Activated naive CD4-positive, alpha-beta T cell treated with anti-CD3 and anti-CD28 coated beads, Interleukin-2, amount 10 ng/mL, durations not matched to agents 7 days and 5 days (primary cell): ENCODE measurements around the gene OPRD1.

Source experiments
- CTCF ChIA-PET: fragments of 350-600 bp; sonication (Branson Sonifier 250); formaldehyde crosslinking; loops from one replicate; lab custom pipeline; 2021; ENCODE audit warnings: antibody characterized with exemption; lab: Charles Lee
- DNase-seq: peaks from one replicate; pipeline ENCODE4 v3.0.0-alpha.2; 2020
- H3K27ac Mint-ChIP-seq: one replicate; pipeline ENCODE4 v1.8.0; 2021; ENCODE audit warnings: mild to moderate bottlenecking, moderate library complexity, mixed read lengths
- H3K27me3 Mint-ChIP-seq: one replicate; pipeline ENCODE4 v1.8.0; 2021; ENCODE audit warnings: mild to moderate bottlenecking, mixed read lengths
- H3K36me3 Mint-ChIP-seq: one replicate; pipeline ENCODE4 v1.8.0; 2021; ENCODE audit warnings: mixed read lengths
- H3K4me1 Mint-ChIP-seq: one replicate; pipeline ENCODE4 v1.8.0; 2021; ENCODE audit warnings: mixed read lengths
- H3K4me3 Mint-ChIP-seq: one replicate; pipeline ENCODE4 v1.8.0; 2021; ENCODE audit warnings: mild to moderate bottlenecking, moderate library complexity, mixed read lengths
- H3K9me3 Mint-ChIP-seq: one replicate; pipeline ENCODE4 v1.8.0; 2021; ENCODE audit warnings: mixed read lengths

Gene OPRD1

DNA sequence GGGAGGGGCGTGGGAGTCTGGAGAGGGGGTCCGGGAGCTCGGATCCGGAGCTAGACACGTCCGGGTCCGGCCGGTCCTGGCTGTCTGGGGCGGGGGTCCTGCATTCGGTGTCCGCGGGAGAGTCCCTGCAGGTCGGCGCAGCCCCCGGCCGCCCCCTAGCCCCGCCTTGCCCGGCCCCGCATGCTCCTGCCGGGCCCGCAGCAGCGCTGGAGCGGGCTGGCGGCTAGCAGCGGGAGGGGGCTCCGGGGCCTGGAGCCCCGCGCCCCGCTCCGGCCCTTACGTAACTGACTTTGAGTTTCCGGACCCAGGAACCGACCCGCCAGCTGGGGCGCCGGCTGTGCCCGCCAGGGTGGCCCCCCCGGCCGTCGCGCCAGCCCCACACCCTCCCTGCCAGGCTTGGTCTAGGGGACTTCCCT, 75.5 kb downstream of the OPRD1 start:
- no peaks in the 10 kb centered on the region for H3K9me3 Mint-ChIP-seq
- peak; percentile 63 for DNase-seq
- H3K4me1 Mint-ChIP-seq = peaks cover 64% of the 10 kb centered on the region
- H3K27ac Mint-ChIP-seq = peak overlapping the region; percentile 92
- H3K36me3 Mint-ChIP-seq = peaks cover 6% of the 10 kb centered on the region
- H3K4me3 Mint-ChIP-seq = peak overlapping the region; percentile 84
- H3K27me3 Mint-ChIP-seq = peaks cover 3% of the 10 kb centered on the region
- CTCF ChIA-PET = interaction anchor here (0.5 to 1.6 kb wide), 3 partner anchors 44 to 315 kb away, joined by 3 to 5 read pairs (median 4); no protein-coding TSS in a partner anchor

DNA sequence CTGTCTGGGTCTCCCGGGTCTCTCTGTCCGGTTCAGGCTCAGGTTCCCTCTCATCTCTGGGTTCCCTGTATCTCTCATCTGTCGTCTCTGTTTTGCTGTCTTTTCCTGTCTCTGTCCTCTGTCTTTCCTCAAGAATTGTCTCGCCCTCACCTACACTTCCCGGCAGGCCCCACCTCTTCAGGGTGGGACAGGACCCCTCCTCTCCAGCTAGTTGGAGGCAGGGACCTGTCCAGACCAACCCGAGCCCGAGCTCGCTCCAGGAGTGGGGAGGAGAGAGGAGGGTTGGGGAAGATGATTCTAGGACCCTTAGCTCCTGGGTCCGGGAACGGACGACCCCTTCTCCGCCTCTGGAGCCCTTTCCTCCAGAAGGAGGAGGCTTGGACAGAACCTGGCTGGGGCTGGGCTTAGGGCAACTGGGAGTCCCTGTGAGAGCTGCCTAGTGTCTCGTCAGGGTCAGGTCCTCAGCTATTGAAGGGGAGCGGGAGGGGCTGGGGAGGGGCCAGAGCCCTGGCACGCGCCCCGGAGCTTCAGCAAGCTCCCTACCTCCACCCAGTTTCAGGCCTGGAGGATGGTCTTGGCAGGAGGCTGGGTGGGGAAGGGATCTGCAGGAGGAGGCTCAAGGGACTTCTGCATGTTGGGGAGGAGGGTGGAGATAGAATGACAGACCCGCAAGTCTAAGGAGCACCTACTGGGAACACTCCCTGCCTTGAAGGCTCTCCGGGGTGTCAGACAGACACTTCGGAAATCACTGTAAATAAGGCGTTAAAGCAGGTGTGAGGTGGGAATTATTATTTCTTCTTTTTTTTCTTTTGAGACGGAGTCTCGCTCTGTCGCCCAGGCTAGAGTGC, 76.1 kb downstream of the OPRD1 start:
- DNase-seq = no peak
- Mint-ChIP-seq H3K27me3 (peaks cover 3% of the 10 kb centered on the region), H3K9me3 (no peaks in the 10 kb centered on the region), H3K27ac (peak overlapping the region; percentile 69), H3K4me1 (peaks cover 61% of the 10 kb centered on the region), H3K4me3 (peak overlapping the region; percentile 84), H3K36me3 (peaks cover 6% of the 10 kb centered on the region)
- CTCF ChIA-PET = interaction anchor here (0.5 to 1.6 kb wide), 3 partner anchors 43 to 315 kb away, joined by 3 to 5 read pairs (median 4); no protein-coding TSS in a partner anchor

DNA sequence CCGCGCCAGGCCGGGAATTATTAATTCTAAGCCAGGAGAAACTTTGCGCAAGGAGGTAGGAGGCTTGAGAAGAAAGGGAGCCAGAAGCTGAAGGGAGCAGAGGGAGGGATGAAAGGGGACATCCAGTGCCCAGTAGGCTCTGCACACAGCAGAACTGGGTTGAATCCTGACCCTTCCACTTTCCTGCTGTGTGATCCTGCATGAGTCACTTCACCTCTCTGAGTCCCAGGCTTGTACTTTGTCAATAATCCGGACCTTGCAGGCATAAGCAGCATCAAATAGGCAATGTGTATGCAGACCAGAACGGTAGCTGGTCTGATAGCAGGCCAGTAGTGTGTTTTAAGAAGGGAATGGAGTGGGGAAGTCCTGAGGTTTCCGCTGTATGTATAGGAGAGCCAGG, 76.9 kb downstream of the OPRD1 start:
- Mint-ChIP-seq H3K27ac (no peak overlapping the region), H3K36me3 (peaks cover 9% of the 10 kb centered on the region), H3K27me3 (peaks cover 3% of the 10 kb centered on the region), H3K4me3 (peak overlapping the region; percentile 27), H3K4me1 (peaks cover 57% of the 10 kb centered on the region), H3K9me3 (no peaks in the 10 kb centered on the region)
- CTCF ChIA-PET = interaction anchor here (1.0 to 1.6 kb wide), 3 partner anchors 25 to 145 kb away, joined by 3 to 4 read pairs (median 4); partner anchors contain the start of gene EPB41
- no peak for DNase-seq

DNA sequence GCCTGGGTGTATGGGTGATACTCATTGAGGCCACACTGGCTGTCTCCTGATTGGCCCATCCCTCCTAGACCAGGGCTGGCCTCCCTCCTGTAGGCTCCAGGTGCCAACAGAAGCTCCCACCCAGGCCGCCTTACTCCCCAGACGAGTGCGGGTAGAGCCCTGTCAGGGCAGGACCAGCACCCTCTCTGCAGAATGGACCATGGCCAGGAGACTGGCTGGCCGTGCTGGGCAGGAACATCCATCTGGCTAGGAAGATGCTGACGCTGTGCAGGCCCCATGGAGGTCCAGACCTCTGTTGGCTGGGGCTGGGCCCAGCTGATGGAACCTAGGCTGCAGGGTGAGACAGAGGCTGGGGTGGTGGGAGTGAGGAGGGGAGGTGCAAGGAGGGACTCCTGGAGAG, 77.4 kb downstream of the OPRD1 start:
- Mint-ChIP-seq H3K27me3 (peaks cover 3% of the 10 kb centered on the region), H3K27ac (no peak overlapping the region), H3K36me3 (peaks cover 11% of the 10 kb centered on the region), H3K4me1 (peaks cover 55% of the 10 kb centered on the region), H3K9me3 (no peaks in the 10 kb centered on the region), H3K4me3 (peak overlapping the region; percentile 27)
- CTCF ChIA-PET = interaction anchor here (1.0 kb wide), 2 partner anchors 25 to 144 kb away, joined by 3 to 4 read pairs; partner anchors contain the start of gene EPB41
- DNase-seq = no peak

DNA sequence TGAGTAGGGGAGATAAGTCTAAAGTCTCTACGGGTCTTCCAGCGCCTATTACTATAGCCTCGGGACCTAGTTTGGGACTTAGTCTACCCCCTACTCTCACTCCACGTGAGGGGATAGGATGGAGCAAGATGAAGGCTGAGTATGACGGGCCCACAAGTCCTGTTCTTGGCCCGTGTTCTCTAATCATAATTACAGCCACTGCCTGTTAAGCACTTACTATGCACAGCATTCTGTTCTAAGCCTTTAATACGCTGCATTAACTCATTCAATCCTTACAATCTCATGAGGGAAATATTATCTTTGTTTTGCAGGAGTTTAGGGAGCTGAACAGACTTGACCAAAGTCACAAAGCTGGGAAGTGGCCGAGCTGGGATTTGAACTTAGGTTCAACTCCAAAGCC, 78.5 kb downstream of the OPRD1 start:
- Mint-ChIP-seq H3K4me1 (peaks cover 44% of the 10 kb centered on the region), H3K27ac (no peak overlapping the region), H3K9me3 (no peaks in the 10 kb centered on the region), H3K4me3 (no peak overlapping the region), H3K27me3 (no peaks in the 10 kb centered on the region), H3K36me3 (peaks cover 12% of the 10 kb centered on the region)
- CTCF ChIA-PET = interaction anchor here (2.1 kb wide), 1 partner anchor 144 kb away, joined by 10 read pairs; no protein-coding TSS in a partner anchor
- no peak for DNase-seq

DNA sequence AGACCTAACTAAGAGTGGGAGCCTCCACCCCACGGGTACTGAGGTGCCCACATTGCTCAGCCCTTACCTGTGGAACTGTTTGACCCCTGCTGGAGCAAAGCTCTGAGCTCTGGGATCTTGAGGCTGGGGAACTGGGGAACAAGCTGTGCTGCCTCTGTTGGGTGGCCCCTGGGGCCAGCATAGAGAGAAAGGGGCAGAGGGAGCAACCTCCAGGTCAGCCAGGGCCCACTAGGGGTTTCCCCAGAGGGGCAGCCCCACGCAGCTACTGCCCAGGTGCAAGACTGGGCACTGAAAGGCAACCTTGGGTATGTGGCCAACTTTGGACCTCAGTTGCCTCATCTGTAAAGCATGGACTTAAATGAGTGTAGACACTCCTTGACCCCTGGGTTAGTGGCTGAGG, 78.9 kb downstream of the OPRD1 start:
- no peak overlapping the region for H3K4me3 Mint-ChIP-seq
- H3K9me3 Mint-ChIP-seq = no peaks in the 10 kb centered on the region
- no peaks in the 10 kb centered on the region for H3K27me3 Mint-ChIP-seq

DNA sequence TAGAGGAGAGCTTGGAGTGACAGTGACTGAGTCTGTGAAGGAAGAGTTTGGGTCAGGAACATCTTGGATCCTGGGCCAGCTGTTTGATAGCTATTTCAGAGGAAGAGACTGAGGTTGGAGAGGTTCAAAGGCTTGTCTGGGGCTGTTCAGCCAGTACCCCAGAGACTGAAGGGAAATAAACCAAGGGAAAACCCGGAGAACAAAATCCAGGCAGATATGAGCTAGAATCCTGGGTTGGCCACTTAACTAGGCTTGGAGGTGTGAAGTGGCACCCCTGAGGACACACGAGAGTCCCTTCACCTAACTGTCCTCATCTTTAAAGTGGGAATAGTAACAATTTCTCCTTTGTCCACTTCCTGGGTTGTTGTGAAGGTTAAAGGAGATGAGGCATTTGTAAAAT, 79.3 kb downstream of the OPRD1 start:
- H3K9me3 Mint-ChIP-seq = no peaks in the 10 kb centered on the region
- H3K36me3 Mint-ChIP-seq = peaks cover 12% of the 10 kb centered on the region
- H3K4me3 Mint-ChIP-seq = no peak overlapping the region
- H3K27ac Mint-ChIP-seq = no peak overlapping the region
- H3K27me3 Mint-ChIP-seq = no peaks in the 10 kb centered on the region
- CTCF ChIA-PET = interaction anchor here (2.1 kb wide), 1 partner anchor 143 kb away, joined by 10 read pairs; no protein-coding TSS in a partner anchor
- DNase-seq = no peak
- peaks cover 36% of the 10 kb centered on the region for H3K4me1 Mint-ChIP-seq

More for the DNA sequence above, 78.9 kb downstream of the OPRD1 start:
- peaks cover 40% of the 10 kb centered on the region for H3K4me1 Mint-ChIP-seq
- peaks cover 12% of the 10 kb centered on the region for H3K36me3 Mint-ChIP-seq
- no peak for DNase-seq
- H3K27ac Mint-ChIP-seq = no peak overlapping the region
- CTCF ChIA-PET = interaction anchor here (2.1 kb wide), 1 partner anchor 143 kb away, joined by 10 read pairs; no protein-coding TSS in a partner anchor

DNA sequence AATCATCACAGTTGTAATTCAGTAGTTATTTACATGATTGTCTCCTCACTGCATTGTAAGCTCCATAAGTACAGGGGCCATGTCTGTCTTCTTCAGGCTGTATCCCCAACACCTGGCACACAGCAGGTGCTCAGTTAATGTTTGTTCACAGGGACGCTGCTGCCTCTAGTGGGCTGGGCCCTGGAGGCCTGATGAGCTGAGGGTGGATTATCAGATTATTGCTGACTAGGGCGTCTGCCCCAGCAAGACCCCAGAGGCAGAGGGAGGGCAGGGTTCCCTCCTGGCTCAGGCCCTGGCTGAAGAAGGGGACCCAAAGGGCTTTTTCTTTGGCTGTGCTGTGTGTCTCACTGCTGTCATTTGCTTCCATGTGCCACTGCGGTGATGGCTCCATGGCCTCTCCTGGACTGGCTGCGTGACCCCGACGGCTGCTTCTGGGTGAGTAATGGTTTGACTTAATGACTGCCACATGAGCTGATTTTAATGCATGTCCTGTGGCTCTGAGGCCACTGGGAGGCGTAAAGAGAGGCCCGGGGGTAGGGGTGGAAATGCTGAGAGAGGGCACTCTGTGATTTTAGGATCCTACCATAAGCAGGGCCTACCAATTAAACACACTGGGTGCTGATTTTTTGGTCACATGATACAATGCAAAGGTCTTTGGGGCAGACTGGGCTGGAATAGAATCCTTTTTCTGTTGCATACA, 81.6 kb downstream of the OPRD1 start:
- CTCF ChIA-PET = interaction anchor here (0.7 to 2.1 kb wide), 8 partner anchors 9 to 309 kb away, joined by 3 to 9 read pairs (median 4); no protein-coding TSS in a partner anchor
- no peaks in the 10 kb centered on the region for H3K9me3 Mint-ChIP-seq
- peak; percentile 44 for DNase-seq
- peaks cover 35% of the 10 kb centered on the region for H3K4me1 Mint-ChIP-seq
- H3K27me3 Mint-ChIP-seq = no peaks in the 10 kb centered on the region
- peaks cover 12% of the 10 kb centered on the region for H3K36me3 Mint-ChIP-seq
- no peak overlapping the region for H3K4me3 Mint-ChIP-seq
- H3K27ac Mint-ChIP-seq = no peak overlapping the region

DNA sequence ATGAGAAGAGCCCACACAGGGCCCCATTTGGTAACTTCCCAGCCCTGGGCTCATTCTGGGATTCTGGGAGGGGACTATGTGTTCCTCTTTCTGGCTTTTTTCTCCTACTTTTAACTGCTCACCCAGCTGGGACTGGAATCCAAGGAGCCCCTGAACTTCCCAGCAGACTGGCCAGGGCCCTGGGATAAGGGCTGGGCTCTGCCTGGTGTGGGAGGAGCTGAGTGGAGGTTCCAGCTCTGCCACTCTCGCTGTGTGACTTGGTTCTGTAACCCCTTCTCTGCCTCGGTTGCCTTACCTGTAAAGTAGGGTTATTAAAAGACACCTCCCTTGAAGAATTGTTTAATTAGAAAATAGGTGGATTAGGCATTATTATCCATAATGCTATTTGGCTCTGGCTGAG, 82.8 kb downstream of the OPRD1 start:
- no peak overlapping the region for H3K27ac Mint-ChIP-seq
- no peak for DNase-seq
- H3K27me3 Mint-ChIP-seq = no peaks in the 10 kb centered on the region
- CTCF ChIA-PET = interaction anchor here (0.6 to 2.1 kb wide), 4 partner anchors 8 to 142 kb away, joined by 3 to 9 read pairs (median 6); no protein-coding TSS in a partner anchor
- no peak overlapping the region for H3K4me3 Mint-ChIP-seq
- no peaks in the 10 kb centered on the region for H3K9me3 Mint-ChIP-seq
- H3K36me3 Mint-ChIP-seq = peaks cover 12% of the 10 kb centered on the region
- peaks cover 35% of the 10 kb centered on the region for H3K4me1 Mint-ChIP-seq

DNA sequence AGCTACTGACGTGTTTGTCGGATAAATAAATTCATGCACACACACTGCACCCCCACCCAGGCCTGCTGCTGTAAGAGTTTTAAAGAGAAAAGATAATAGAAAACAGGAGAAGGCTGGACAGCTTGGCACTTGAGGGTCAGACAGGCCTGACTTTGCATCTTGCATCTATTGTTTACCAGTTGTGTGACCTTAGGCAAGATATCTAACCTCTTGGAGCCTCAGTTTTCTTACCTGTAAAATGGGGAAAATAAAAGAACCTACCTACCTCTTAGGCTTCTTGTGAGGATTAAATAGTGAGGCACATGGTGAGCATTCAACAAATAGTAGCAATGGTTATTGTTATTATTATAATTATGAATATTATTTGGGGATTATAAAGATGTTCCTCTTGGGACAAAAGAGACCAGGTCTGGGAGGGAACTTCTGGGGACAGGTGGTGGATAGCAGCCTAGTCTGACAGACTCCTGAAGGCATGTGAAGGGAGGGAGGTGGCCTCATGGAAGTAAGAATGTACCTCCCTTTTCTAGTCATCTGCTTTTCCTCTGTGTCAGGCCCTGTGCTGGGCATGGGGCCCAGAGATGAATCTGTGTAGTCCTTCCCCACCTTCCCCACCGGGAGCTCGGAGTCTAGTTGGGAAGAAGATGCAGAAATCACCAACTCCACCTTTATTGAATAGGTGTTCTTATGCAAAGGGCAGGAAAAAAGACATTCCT, 84.1 kb downstream of the OPRD1 start:
- Mint-ChIP-seq H3K4me1 (peaks cover 30% of the 10 kb centered on the region), H3K36me3 (peaks cover 12% of the 10 kb centered on the region), H3K27ac (no peak overlapping the region), H3K4me3 (no peak overlapping the region), H3K9me3 (no peaks in the 10 kb centered on the region), H3K27me3 (no peaks in the 10 kb centered on the region)
- DNase-seq = no peak
- CTCF ChIA-PET = no interaction called here

DNA sequence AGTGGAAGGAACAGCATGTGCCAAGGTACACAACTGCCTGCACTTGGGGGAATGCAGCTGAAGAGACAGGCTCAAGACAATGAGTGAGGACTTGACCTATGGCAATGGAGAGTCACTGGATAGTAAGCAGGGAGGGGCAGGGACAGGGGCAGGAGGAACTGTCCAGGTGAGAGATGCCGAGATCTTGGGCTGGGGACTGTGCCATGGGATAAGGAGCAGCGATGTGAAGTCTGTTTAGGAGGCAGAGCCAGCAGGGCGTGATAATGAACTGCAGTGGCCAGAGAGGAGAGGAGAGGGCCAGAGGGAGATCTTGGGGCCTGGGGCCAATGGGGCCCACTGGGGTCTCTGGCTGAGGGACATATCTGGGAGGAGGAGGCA, 84.6 kb downstream of the OPRD1 start:
- CTCF ChIA-PET = interaction anchor here (1.0 kb wide), 1 partner anchor 139 kb away, joined by 4 read pairs; no protein-coding TSS in a partner anchor
- H3K36me3 Mint-ChIP-seq = peaks cover 7% of the 10 kb centered on the region

DNA sequence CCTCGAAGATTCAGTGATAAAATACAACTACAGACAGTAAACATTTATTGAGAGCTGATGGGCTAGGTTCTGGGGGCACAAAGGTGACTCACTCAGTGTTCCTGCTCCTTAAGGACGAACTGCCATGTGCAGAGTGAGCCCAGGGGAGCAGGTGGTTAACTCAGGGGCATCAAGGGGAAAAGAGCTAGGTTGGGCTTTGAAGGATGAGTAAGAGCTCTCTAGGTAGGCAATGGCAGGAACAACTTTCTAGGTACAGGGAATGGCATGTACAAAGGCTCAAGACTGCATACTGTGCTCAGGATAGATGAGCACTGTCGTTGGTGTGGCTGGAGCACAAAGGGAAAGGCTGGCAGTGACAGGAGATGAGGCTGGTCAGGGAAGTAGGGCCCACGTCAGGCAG, 85.8 kb downstream of the OPRD1 start:
- peaks cover 28% of the 10 kb centered on the region for H3K4me1 Mint-ChIP-seq
- CTCF ChIA-PET = interaction anchor here (0.5 to 1.0 kb wide), 2 partner anchors 138 to 789 kb away, joined by 3 to 4 read pairs; no protein-coding TSS in a partner anchor
- no peak overlapping the region for H3K27ac Mint-ChIP-seq
- peak; percentile 2 for DNase-seq
- H3K27me3 Mint-ChIP-seq = no peaks in the 10 kb centered on the region
- H3K9me3 Mint-ChIP-seq = no peaks in the 10 kb centered on the region
- H3K36me3 Mint-ChIP-seq = peaks cover 10% of the 10 kb centered on the region
- H3K4me3 Mint-ChIP-seq = no peak overlapping the region

More for the DNA sequence above, 84.6 kb downstream of the OPRD1 start:
- Mint-ChIP-seq H3K27ac (no peak overlapping the region), H3K9me3 (no peaks in the 10 kb centered on the region), H3K27me3 (no peaks in the 10 kb centered on the region), H3K4me1 (peaks cover 28% of the 10 kb centered on the region), H3K4me3 (no peak overlapping the region)
- DNase-seq = peak; percentile 10

DNA sequence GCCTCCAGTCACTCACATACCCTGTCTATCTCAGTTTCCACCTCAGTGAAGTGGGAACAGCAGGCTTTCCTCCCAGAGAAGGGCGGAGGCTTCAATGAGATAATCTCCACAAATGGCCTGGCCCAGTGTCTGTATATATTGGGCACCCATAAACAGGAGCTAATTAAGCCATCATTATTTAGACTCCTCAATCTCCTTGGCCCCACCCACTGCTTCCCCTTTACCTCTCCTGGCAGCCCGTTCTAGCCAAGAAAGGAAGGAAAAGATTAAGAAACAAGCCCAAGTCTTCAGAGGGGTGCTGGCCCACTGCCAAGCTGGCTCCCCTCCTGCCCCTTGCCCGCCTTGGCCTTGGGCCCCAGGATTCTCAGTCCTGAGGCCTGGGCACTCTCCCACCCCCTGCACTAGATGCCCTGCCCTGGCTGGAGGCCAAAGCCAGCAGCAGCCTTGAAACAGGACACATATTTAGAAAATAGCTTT, 86.5 kb downstream of the OPRD1 start:
- Mint-ChIP-seq H3K36me3 (peaks cover 11% of the 10 kb centered on the region), H3K27ac (no peak overlapping the region), H3K27me3 (no peaks in the 10 kb centered on the region), H3K4me3 (no peak overlapping the region), H3K4me1 (peaks cover 28% of the 10 kb centered on the region), H3K9me3 (no peaks in the 10 kb centered on the region)
- no peak for DNase-seq
- CTCF ChIA-PET = interaction anchor here (0.5 to 0.9 kb wide), 2 partner anchors 20 to 789 kb away, joined by 3 to 4 read pairs; no protein-coding TSS in a partner anchor
